Measurements from ENCODE around the gene TAOK3.
"Not testable (repeated sequence)": the region's sequence is repeated elsewhere in the genome, so short reads cannot be mapped to it uniquely, and the experiment has no call there.

TAOK3 gene

DNA sequence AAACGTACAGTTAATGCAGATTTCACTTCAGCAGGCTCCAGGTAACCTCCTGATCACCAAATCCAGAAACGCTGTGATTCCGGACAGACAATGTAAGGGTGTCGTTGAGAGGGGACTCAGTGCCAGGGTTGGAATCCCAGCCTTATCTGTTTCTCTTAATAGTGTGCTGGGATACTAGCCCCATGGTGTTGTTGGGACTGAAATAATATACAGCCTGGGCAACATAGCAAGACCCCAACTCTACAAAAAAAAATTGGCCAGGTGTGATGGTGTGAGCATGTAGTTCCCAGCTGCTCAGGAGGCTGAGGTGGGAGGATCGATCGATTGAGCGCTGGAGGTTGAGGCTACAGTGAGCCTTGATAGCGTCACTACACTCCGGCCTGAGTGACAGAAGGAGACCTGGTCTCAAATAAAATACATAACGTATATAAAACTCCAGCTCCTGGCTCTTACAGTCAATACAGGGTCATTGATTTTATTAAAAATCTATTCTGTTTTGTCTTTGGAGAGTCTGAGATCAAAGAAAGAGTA, 235.5 kb downstream of the TAOK3 start:
- TF ChIP-seq, protein P1, sequence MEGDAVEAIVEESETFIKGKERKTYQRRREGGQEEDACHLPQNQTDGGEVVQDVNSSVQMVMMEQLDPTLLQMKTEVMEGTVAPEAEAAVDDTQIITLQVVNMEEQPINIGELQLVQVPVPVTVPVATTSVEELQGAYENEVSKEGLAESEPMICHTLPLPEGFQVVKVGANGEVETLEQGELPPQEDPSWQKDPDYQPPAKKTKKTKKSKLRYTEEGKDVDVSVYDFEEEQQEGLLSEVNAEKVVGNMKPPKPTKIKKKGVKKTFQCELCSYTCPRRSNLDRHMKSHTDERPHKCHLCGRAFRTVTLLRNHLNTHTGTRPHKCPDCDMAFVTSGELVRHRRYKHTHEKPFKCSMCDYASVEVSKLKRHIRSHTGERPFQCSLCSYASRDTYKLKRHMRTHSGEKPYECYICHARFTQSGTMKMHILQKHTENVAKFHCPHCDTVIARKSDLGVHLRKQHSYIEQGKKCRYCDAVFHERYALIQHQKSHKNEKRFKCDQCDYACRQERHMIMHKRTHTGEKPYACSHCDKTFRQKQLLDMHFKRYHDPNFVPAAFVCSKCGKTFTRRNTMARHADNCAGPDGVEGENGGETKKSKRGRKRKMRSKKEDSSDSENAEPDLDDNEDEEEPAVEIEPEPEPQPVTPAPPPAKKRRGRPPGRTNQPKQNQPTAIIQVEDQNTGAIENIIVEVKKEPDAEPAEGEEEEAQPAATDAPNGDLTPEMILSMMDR (IDR thresholded peaks at IDR 0.05; ENCODE audit: low read depth, low read length), result no peak
- Histone ChIP-seq H3K4me3 (ENCODE audit: low read depth, low read length) (peak overlapping the region; percentile 95), H3K9me3 (no peaks in the 10 kb centered on the region), H3K36me3 (peaks cover 54% of the 10 kb centered on the region), H3K4me1 (no peaks in the 10 kb centered on the region), H3K27me3 (no peaks in the 10 kb centered on the region)
- DNase-seq, result no peak

DNA sequence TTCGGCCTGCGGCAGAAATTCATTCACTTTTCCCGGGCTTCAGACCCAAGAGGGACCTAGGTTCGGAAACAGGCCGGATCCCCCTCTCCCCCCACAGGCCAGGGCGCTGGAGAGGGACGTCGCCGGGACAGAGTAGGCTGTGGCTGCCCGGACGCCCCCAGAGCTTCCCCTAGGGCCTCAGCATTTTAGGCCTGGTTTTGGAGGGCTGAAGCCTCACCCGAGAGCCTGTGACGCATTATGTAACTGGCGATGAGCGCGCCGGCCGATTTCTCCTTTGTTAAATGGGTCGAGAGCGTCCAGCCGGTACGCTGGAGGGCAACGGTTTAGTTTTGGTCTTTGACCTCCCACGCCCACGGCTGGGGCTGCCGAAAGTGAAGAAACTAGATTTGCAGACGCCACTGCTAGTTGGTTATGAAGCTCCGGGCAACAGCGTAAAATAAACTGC, 236.1 kb downstream of the TAOK3 start:
- Histone ChIP-seq H3K36me3 (peaks cover 48% of the 10 kb centered on the region), H3K27me3 (no peaks in the 10 kb centered on the region), H3K4me1 (no peaks in the 10 kb centered on the region), H3K9me3 (no peaks in the 10 kb centered on the region), H3K4me3 (ENCODE audit: low read depth, low read length) (peak overlapping the region; percentile 95)
- DNase-seq, result peak; percentile 33
- TF ChIP-seq, protein P1 (IDR thresholded peaks at IDR 0.05; ENCODE audit: low read depth, low read length), result no peak

DNA sequence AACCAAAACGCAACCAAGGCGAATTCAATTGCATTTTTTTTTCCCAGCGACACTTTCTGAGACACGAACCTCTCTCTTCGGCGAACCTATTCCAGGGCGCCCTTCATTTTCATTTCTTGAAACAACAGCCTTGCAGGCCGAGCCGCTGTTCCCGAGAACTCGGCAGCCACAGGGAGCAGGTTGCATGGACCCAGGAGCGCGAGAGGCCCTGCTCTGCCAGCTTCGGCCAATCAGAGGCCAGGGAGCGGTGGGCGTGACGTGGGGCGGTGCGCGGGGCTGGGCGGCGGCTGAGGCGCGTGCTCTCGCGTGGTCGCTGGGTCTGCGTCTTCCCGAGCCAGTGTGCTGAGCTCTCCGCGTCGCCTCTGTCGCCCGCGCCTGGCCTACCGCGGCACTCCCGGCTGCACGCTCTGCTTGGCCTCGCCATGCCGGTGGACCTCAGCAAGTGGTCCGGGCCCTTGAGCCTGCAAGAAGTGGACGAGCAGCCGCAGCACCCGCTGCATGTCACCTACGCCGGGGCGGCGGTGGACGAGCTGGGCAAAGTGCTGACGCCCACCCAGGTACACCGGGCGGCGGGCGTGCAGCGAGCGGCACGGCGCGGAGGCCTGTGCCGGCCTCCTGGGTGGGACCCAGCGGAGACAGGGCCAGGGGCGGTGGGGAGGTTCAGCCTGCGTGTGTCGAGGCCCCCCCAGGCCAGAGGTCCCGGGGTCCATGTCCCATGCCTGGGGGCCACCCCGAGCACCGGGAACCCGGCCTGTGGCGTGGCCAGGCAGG, 236.7 kb downstream of the TAOK3 start, which contains the start of gene PEBP1:
PEBP1 (plus strand) TSS at position 337 of the 771 bp plus-strand sequence; CDS start at position 423, 86 bp downstream.
- DNase-seq, result peak; percentile 97
- peak within 1 kb of the TSS; percentile 95 for H3K4me3 ChIP-seq (ENCODE audit: low read depth, low read length)
- no peaks in the 10 kb centered on the region for H3K4me1 ChIP-seq
- no peaks in the 10 kb centered on the region for H3K9me3 ChIP-seq
- TF ChIP-seq, protein P1 (IDR thresholded peaks at IDR 0.05; ENCODE audit: low read depth, low read length), result no peak
- no peaks in the 10 kb centered on the region for H3K27me3 ChIP-seq
- peaks cover 42% of the 10 kb centered on the region for H3K36me3 ChIP-seq

DNA sequence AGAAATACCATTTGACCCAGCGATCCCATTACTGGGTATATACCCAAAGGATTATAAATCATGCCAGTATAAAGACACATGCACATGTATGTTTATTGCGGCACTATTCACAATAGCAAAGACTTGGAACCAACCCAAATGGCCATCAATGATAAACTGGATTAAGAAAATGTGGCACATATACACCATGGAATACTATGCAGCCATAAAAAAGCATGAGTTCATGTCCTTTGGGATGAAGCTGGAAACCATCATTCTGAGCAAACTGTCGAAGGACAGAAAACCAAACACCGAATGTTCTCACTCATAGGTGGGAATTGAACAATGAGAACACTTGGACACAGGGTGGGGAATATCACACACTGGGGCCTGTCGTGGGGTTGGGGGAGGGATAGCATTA, 243.3 kb downstream of the TAOK3 start:
- H3K27me3 ChIP-seq; H3K9me3 ChIP-seq; DNase-seq; H3K4me1 ChIP-seq; H3K4me3 ChIP-seq (ENCODE audit: low read depth, low read length); H3K36me3 ChIP-seq: not testable (repeated sequence)

DNA sequence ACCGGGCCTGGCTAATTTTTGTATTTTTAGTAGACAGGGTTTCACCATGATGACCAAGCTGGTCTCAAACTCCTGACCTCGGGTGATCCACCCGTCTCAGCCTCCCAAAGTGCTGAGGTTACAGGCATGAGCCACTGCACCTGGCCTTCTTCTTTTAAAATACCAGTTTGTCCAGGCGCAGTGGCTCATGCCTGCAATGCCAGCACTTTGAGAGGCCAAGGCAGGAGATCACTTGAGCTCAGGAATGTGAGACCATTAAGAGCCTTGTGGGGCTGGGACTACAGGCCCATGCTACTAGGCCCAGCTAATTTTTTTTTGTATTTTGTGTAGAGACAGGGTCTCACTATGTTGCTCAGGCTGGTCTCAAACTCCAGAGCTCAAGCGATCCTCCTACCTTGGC, 244.8 kb downstream of the TAOK3 start:
- no peak for DNase-seq
- Histone ChIP-seq H3K4me1 (no peaks in the 10 kb centered on the region), H3K27me3 (no peaks in the 10 kb centered on the region), H3K36me3 (no peaks in the 10 kb centered on the region), H3K9me3 (no peaks in the 10 kb centered on the region), H3K4me3 (ENCODE audit: low read depth, low read length) (no peak overlapping the region)
- TF ChIP-seq, protein P1 (IDR thresholded peaks at IDR 0.05; ENCODE audit: low read depth, low read length), result no peak

DNA sequence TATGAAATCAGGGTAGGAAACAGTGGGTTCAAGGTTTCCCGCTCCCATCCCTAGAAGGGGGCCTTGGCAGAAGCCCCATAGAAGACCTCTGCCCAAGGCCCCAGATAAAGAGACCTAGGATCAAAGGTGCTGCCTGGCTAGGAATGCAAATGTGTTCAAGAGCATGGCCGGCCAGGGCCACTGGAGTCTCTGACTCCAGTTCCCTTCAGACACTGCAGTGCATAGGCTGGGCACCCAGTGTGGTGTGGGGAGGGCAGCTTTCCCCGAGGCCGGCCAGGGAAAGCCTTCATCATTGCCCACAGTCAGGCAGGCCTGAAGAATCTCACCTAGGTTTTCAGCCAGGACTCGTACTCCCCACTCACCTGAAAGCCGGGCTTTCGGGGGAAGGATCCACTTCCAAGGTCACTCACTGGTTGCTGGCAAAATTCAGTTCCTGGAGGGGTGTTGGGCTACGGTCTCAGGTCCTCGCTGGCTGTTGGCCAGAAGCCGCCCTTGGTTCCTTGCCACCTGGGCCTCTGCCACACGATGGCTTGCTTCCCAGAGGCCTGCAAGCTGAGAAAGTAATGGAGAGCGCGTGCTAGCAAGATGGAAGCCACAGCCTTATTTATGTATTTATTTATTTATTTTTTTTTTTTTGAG, 246.5 kb downstream of the TAOK3 start:
- DNase-seq, result no peak
- Histone ChIP-seq H3K4me1 (no peaks in the 10 kb centered on the region), H3K4me3 (ENCODE audit: low read depth, low read length) (no peak overlapping the region), H3K36me3 (no peaks in the 10 kb centered on the region), H3K27me3 (no peaks in the 10 kb centered on the region), H3K9me3 (no peaks in the 10 kb centered on the region)
- TF ChIP-seq, protein P1 (IDR thresholded peaks at IDR 0.05; ENCODE audit: low read depth, low read length), result no peak

Measured in BE2C (cell line).